ENCODE results near the gene PHC1. TPM values are rescaled to one million over a fixed set of nuclear protein-coding genes. Genes with fewer than 3 reads are reported as not detected.

Gene PHC1
- total and polyA plus RNA-seq, 7 donors: 2.1 to 46.8 (median 31.0) TPM

- H3K36me3 ChIP-seq: no peaks in the 10 kb centered on the region
- intact Hi-C loops (cut with DNase I): loop anchor here (1.0 to 10.0 kb wide), 3 partner anchors 208 to 346 kb away; partner anchors contain the start of gene CLEC4E
- no peak for TF ChIP-seq EP300 (IDR thresholded peaks at IDR 0.05)
- peak; percentile 63 to 86 (median 76) for TF ChIP-seq CTCF (IDR thresholded peaks at IDR 0.05)
- H3K27ac ChIP-seq: peak overlapping the region in 3 of 4 donors; percentile 40 to 59 (median 53)
- H3K27me3 ChIP-seq: no peaks in the 10 kb centered on the region
- 27 to 31% methylated on average over 14 of the region's 14 CpGs for WGBS, 2 donors
- peak overlapping the region; percentile 19 to 51 (median 44) for H3K4me3 ChIP-seq
- H3K9me3 ChIP-seq: no peaks in the 10 kb centered on the region
- H3K4me1 ChIP-seq: no peaks in the 10 kb centered on the region
- DNase-seq: no peak
Measured at GRCh38 chr12:8890313-8891085, 23.8 kb upstream of the PHC1 start.

- Histone ChIP-seq H3K36me3 (no peaks in the 10 kb centered on the region), H3K27me3 (no peaks in the 10 kb centered on the region), H3K4me1 (no peaks in the 10 kb centered on the region), H3K9me3 (no peaks in the 10 kb centered on the region), H3K4me3 (no peak overlapping the region), H3K27ac (no peak overlapping the region)
- TF ChIP-seq POLR2AphosphoS5 (IDR thresholded peaks at IDR 0.05): no peak
- no peak for TF ChIP-seq EP300 (IDR thresholded peaks at IDR 0.05)
- no peak for TF ChIP-seq CTCF (IDR thresholded peaks at IDR 0.05)
- no peak for TF ChIP-seq POLR2A (IDR thresholded peaks at IDR 0.05)
- 96 to 97% methylated on average over 3 of the region's 3 CpGs for WGBS, 2 donors
- DNase-seq: no peak
- intact Hi-C loops (cut with DNase I): loop anchor here (5.0 to 10.0 kb wide), 2 partner anchors 235 to 347 kb away; partner anchors contain the start of gene CLEC4E
Measured at GRCh38 chr12:8891976-8892375, 22.3 kb upstream of the PHC1 start.

GRCh38 chr12:8894378-8894777, 19.9 kb upstream of the PHC1 start:
- Histone ChIP-seq H3K4me1 (no peaks in the 10 kb centered on the region), H3K36me3 (no peaks in the 10 kb centered on the region), H3K4me3 (no peak overlapping the region), H3K27ac (no peak overlapping the region), H3K27me3 (no peaks in the 10 kb centered on the region), H3K9me3 (no peaks in the 10 kb centered on the region)
- TF ChIP-seq EP300 (IDR thresholded peaks at IDR 0.05): no peak
- TF ChIP-seq POLR2AphosphoS5 (IDR thresholded peaks at IDR 0.05): no peak
- no peak for TF ChIP-seq CTCF (IDR thresholded peaks at IDR 0.05)
- no peak for TF ChIP-seq POLR2A (IDR thresholded peaks at IDR 0.05)
- intact Hi-C loops (cut with DNase I): loop anchor here (5.0 to 10.0 kb wide), 2 partner anchors 237 to 350 kb away; partner anchors contain the start of gene CLEC4E
- no peak for DNase-seq

- H3K4me1 ChIP-seq: no peaks in the 10 kb centered on the region
- no peaks in the 10 kb centered on the region for H3K9me3 ChIP-seq
- TF ChIP-seq POLR2AphosphoS5 (IDR thresholded peaks at IDR 0.05): no peak
- no peak for TF ChIP-seq EP300 (IDR thresholded peaks at IDR 0.05)
- no peak for TF ChIP-seq POLR2A (IDR thresholded peaks at IDR 0.05)
- TF ChIP-seq CTCF (IDR thresholded peaks at IDR 0.05): no peak
- whole genome bisulfite sequencing, 2 donors: 23 to 61% methylated on average over 1 of the region's 1 CpG
- H3K36me3 ChIP-seq: no peaks in the 10 kb centered on the region
- H3K27me3 ChIP-seq: no peaks in the 10 kb centered on the region
- DNase-seq: no peak
- no peak overlapping the region for H3K4me3 ChIP-seq
- intact Hi-C loops (cut with DNase I): loop anchor here (5.0 to 10.0 kb wide), 2 partner anchors 238 to 350 kb away; partner anchors contain the start of gene CLEC4E
- H3K27ac ChIP-seq: no peak overlapping the region
Measured at GRCh38 chr12:8894986-8895385, 19.3 kb upstream of the PHC1 start.

Measured in sigmoid colon (tissue), 7 donors.